ENCODE data around the gene GPR18. TPM values are rescaled to one million over a fixed set of nuclear protein-coding genes. Genes with fewer than 3 reads are reported as not detected.
"Not testable (repeated sequence)": the region's sequence is repeated elsewhere in the genome, so short reads cannot be mapped to it uniquely, and the experiment has no call there.

Gene GPR18
- total RNA-seq, 2 experiments from 2014 or later: 16.2 to 16.6 TPM

- Mint-ChIP-seq H3K27me3 (ENCODE audit: low read depth) (no peaks in the 10 kb centered on the region), H3K4me1 (ENCODE audit: low read depth) (peaks cover 68% of the 10 kb centered on the region), H3K9me3 (ENCODE audit: insufficient read depth) (no peaks in the 10 kb centered on the region), H3K36me3 (ENCODE audit: low read depth) (peaks cover 52% of the 10 kb centered on the region), H3K4me3 (peak overlapping the region; percentile 76), H3K27ac (peak overlapping the region; percentile 77)
- CTCF ChIA-PET: interaction anchor here (1.0 to 7.9 kb wide), 8 partner anchors 12 to 180 kb away, joined by 3 to 131 read pairs (median 10); partner anchors contain the start of gene UBAC2
- DNase-seq (no peak), ATAC-seq (peak; percentile 18)
- POLR2A ChIA-PET: interaction anchor here (0.8 to 4.3 kb wide), 7 partner anchors 35 to 164 kb away, joined by 3 to 84 read pairs (median 3); partner anchors contain the start of gene UBAC2
Observed at GRCh38 chr13:99256709-99257108, 1.5 kb downstream of the GPR18 start.

- CTCF ChIA-PET: interaction anchor here (1.1 to 7.9 kb wide), 7 partner anchors 12 to 227 kb away, joined by 3 to 131 read pairs (median 12); partner anchors contain the start of gene UBAC2
- Mint-ChIP-seq H3K27me3 (ENCODE audit: low read depth) (no peaks in the 10 kb centered on the region), H3K4me1 (ENCODE audit: low read depth) (peaks cover 69% of the 10 kb centered on the region), H3K9me3 (ENCODE audit: insufficient read depth) (no peaks in the 10 kb centered on the region), H3K27ac (peak overlapping the region; percentile 15), H3K4me3 (peak overlapping the region; percentile 76), H3K36me3 (ENCODE audit: low read depth) (peaks cover 54% of the 10 kb centered on the region)
- DNase-seq (no peak), ATAC-seq (no peak)
- POLR2A ChIA-PET: interaction anchor here (0.8 to 4.3 kb wide), 7 partner anchors 24 to 165 kb away, joined by 3 to 84 read pairs (median 5); partner anchors contain the start of gene UBAC2
Observed at GRCh38 chr13:99256283-99256682, 1.9 kb downstream of the GPR18 start.

GRCh38 chr13:99255271-99255670 lies 2.9 kb downstream of the GPR18 start:
- Mint-ChIP-seq H3K27ac (peak overlapping the region; percentile 43), H3K4me3 (peak overlapping the region; percentile 76), H3K4me1 (ENCODE audit: low read depth) (peaks cover 64% of the 10 kb centered on the region), H3K36me3 (ENCODE audit: low read depth) (peaks cover 54% of the 10 kb centered on the region), H3K27me3 (ENCODE audit: low read depth) (no peaks in the 10 kb centered on the region), H3K9me3 (ENCODE audit: insufficient read depth) (no peaks in the 10 kb centered on the region)
- DNase-seq (no peak), ATAC-seq (no peak)
- CTCF ChIA-PET: interaction anchor here (1.1 to 7.9 kb wide), 8 partner anchors 13 to 226 kb away, joined by 3 to 131 read pairs (median 4); partner anchors contain the start of gene UBAC2
- POLR2A ChIA-PET: interaction anchor here (0.7 to 4.3 kb wide), 4 partner anchors 22 to 55 kb away, joined by 3 to 84 read pairs (median 6); partner anchors contain the start of gene UBAC2

GRCh38 chr13:99254830-99255229 lies 3.3 kb downstream of the GPR18 start:
- peak overlapping the region; percentile 76 for H3K4me3 Mint-ChIP-seq
- DNase-seq (no peak), ATAC-seq (no peak)
- peaks cover 64% of the 10 kb centered on the region for H3K4me1 Mint-ChIP-seq (ENCODE audit: low read depth)
- H3K27me3 Mint-ChIP-seq (ENCODE audit: low read depth): no peaks in the 10 kb centered on the region
- CTCF ChIA-PET: interaction anchor here (1.2 to 7.9 kb wide), 5 partner anchors 13 to 78 kb away, joined by 3 to 131 read pairs (median 18); partner anchors contain the start of gene UBAC2
- peaks cover 54% of the 10 kb centered on the region for H3K36me3 Mint-ChIP-seq (ENCODE audit: low read depth)
- no peaks in the 10 kb centered on the region for H3K9me3 Mint-ChIP-seq (ENCODE audit: insufficient read depth)
- POLR2A ChIA-PET: interaction anchor here (0.7 to 4.3 kb wide), 3 partner anchors 21 to 54 kb away, joined by 3 to 84 read pairs (median 8); partner anchors contain the start of gene UBAC2
- peak overlapping the region; percentile 43 for H3K27ac Mint-ChIP-seq

- CTCF ChIA-PET: interaction anchor here (0.7 to 1.6 kb wide), 6 partner anchors 17 to 56 kb away, joined by 3 to 6 read pairs (median 3); partner anchors contain the start of gene UBAC2
- H3K9me3 Mint-ChIP-seq (ENCODE audit: insufficient read depth): no peaks in the 10 kb centered on the region
- POLR2A ChIA-PET: interaction anchor here (0.7 to 1.2 kb wide), 3 partner anchors 14 to 52 kb away, joined by 3 to 7 read pairs (median 3); partner anchors contain the start of gene UBAC2
- peak overlapping the region; percentile 57 for H3K27ac Mint-ChIP-seq
- H3K27me3 Mint-ChIP-seq (ENCODE audit: low read depth): no peaks in the 10 kb centered on the region
- ATAC-seq (no peak), DNase-seq (no peak)
- no peak overlapping the region for H3K4me3 Mint-ChIP-seq
- H3K4me1 Mint-ChIP-seq (ENCODE audit: low read depth): peaks cover 51% of the 10 kb centered on the region
- H3K36me3 Mint-ChIP-seq (ENCODE audit: low read depth): peaks cover 60% of the 10 kb centered on the region
Observed at GRCh38 chr13:99251921-99252320, 6.3 kb downstream of the GPR18 start.

GRCh38 chr13:99250982-99251825 lies 7.0 kb downstream of the GPR18 start:
- H3K9me3 Mint-ChIP-seq (ENCODE audit: insufficient read depth): no peaks in the 10 kb centered on the region
- no peaks in the 10 kb centered on the region for H3K27me3 Mint-ChIP-seq (ENCODE audit: low read depth)
- peaks cover 60% of the 10 kb centered on the region for H3K36me3 Mint-ChIP-seq (ENCODE audit: low read depth)
- H3K27ac Mint-ChIP-seq: peak overlapping the region; percentile 17
- H3K4me3 Mint-ChIP-seq: no peak overlapping the region
- ATAC-seq (no peak), DNase-seq (no peak)
- ChIA-PET POLR2A (interaction anchor here (0.7 to 1.2 kb wide), 3 partner anchors 13 to 51 kb away, joined by 3 to 7 read pairs (median 3); partner anchors contain the start of gene UBAC2), CTCF (interaction anchor here (0.7 to 1.6 kb wide), 6 partner anchors 18 to 75 kb away, joined by 3 to 5 read pairs (median 3); partner anchors contain the start of gene UBAC2)
- peaks cover 46% of the 10 kb centered on the region for H3K4me1 Mint-ChIP-seq (ENCODE audit: low read depth)

GRCh38 chr13:99249606-99250005 lies 8.6 kb downstream of the GPR18 start:
- not testable (repeated sequence) for H3K27me3 Mint-ChIP-seq (ENCODE audit: low read depth); ATAC-seq; H3K9me3 Mint-ChIP-seq (ENCODE audit: insufficient read depth); DNase-seq; H3K4me3 Mint-ChIP-seq
- H3K36me3 Mint-ChIP-seq (ENCODE audit: low read depth): peaks cover 57% of the 10 kb centered on the region
- ChIA-PET POLR2A (interaction anchor here (0.7 kb wide), 1 partner anchor 9 kb away, joined by 3 read pairs; the partner anchor contains the start of gene GPR18), CTCF (interaction anchor here (1.0 kb wide), 1 partner anchor 11 kb away, joined by 3 read pairs; no protein-coding TSS in a partner anchor)
- H3K27ac Mint-ChIP-seq: peak overlapping the region; percentile 7
- peaks cover 33% of the 10 kb centered on the region for H3K4me1 Mint-ChIP-seq (ENCODE audit: low read depth)

GRCh38 chr13:99249178-99249577 lies 9.0 kb downstream of the GPR18 start:
- POLR2A ChIA-PET: interaction anchor here (0.7 kb wide), 2 partner anchors 9 to 10 kb away, joined by 3 read pairs; partner anchors contain the start of gene GPR18
- not testable (repeated sequence) for DNase-seq; ATAC-seq; H3K27me3 Mint-ChIP-seq (ENCODE audit: low read depth); H3K27ac Mint-ChIP-seq; H3K9me3 Mint-ChIP-seq (ENCODE audit: insufficient read depth); H3K4me3 Mint-ChIP-seq
- CTCF ChIA-PET: interaction anchor here (1.0 to 1.7 kb wide), 3 partner anchors 11 to 72 kb away, joined by 3 to 6 read pairs (median 3); no protein-coding TSS in a partner anchor
- H3K36me3 Mint-ChIP-seq (ENCODE audit: low read depth): peaks cover 58% of the 10 kb centered on the region
- H3K4me1 Mint-ChIP-seq (ENCODE audit: low read depth): peaks cover 33% of the 10 kb centered on the region

GRCh38 chr13:99246100-99246499 lies 12.1 kb downstream of the GPR18 start:
- ChIA-PET POLR2A (no interaction called here), CTCF (interaction anchor here (0.7 to 1.3 kb wide), 2 partner anchors 15 to 346 kb away, joined by 3 to 5 read pairs; no protein-coding TSS in a partner anchor)
- no peaks in the 10 kb centered on the region for H3K9me3 Mint-ChIP-seq (ENCODE audit: insufficient read depth)
- H3K36me3 Mint-ChIP-seq (ENCODE audit: low read depth): peaks cover 55% of the 10 kb centered on the region
- no peak for ATAC-seq
- no peaks in the 10 kb centered on the region for H3K27me3 Mint-ChIP-seq (ENCODE audit: low read depth)
- peaks cover 19% of the 10 kb centered on the region for H3K4me1 Mint-ChIP-seq (ENCODE audit: low read depth)
- no peak overlapping the region for H3K27ac Mint-ChIP-seq
- no peak for DNase-seq
- H3K4me3 Mint-ChIP-seq: no peak overlapping the region

- Mint-ChIP-seq H3K9me3 (ENCODE audit: insufficient read depth) (no peaks in the 10 kb centered on the region), H3K36me3 (ENCODE audit: low read depth) (peaks cover 50% of the 10 kb centered on the region), H3K27ac (peak overlapping the region; percentile 90), H3K27me3 (ENCODE audit: low read depth) (no peaks in the 10 kb centered on the region), H3K4me1 (ENCODE audit: low read depth) (peaks cover 50% of the 10 kb centered on the region), H3K4me3 (peak overlapping the region; percentile 67)
- ChIA-PET CTCF (interaction anchor here (0.9 to 2.0 kb wide), 8 partner anchors 11 to 38 kb away, joined by 3 to 5 read pairs (median 4); partner anchors contain the start of genes GPR18 and UBAC2), POLR2A (interaction anchor here (0.6 to 1.4 kb wide), 7 partner anchors 10 to 38 kb away, joined by 3 to 7 read pairs (median 3); partner anchors contain the start of genes GPR18 and UBAC2)
- ATAC-seq: peak; percentile 93
- DNase-seq: peak; percentile 52
Observed at GRCh38 chr13:99237981-99238662, 20.1 kb downstream of the GPR18 start.
